ENCODE measurements around the gene COPS6.
A peak's percentile ranks its signal among the peaks of the same experiment; 100 is the strongest.

Gene COPS6

GRCh38 chr7:100101016-100101862 is 12.5 kb downstream of the COPS6 start, which contains the start of the genes AP4M1 and MCM7:
TSS of gene AP4M1 (plus strand) at chr7:100101643. CDS start at chr7:100101715, 72 bp downstream.
TSS of gene MCM7 (minus strand) at chr7:100101397. CDS start at chr7:100101294, 103 bp downstream.
- TF ChIP-seq CTCF (IDR thresholded peaks at IDR 0.05; ENCODE audit: borderline replicate concordance, insufficient read depth, low read depth, low read length) = no peak
- peak within 1 kb of the TSS; percentile 82 for H3K4me3 ChIP-seq (ENCODE audit: low read depth, low read length)

GRCh38 chr7:100102950-100103840 is 14.4 kb downstream of the COPS6 start:
- no peak for TF ChIP-seq CTCF (IDR thresholded peaks at IDR 0.05; ENCODE audit: borderline replicate concordance, insufficient read depth, low read depth, low read length)
- H3K4me3 ChIP-seq (ENCODE audit: low read depth, low read length) = no peak overlapping the region

DNA sequence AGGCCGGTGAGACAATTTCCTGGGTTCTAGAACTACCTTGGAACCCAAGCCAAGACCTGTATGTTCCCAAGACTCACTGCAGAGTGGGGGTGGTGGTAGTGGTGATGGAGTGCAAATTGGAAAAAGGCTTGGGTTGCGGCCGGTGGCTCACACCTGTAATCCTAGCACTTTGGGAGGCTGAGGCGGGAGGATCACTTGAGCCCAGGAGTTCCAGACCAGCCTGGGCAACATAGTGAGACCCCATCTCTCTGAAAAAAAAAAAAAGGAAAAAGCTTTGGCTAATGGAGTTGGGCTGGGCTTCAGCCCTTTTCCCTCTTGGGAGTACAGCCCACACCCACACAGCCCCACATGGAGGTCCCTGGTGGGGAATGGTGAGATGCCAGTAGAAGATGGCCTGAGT is 16.8 kb downstream of the COPS6 start:
- TF ChIP-seq CTCF (IDR thresholded peaks at IDR 0.05; ENCODE audit: borderline replicate concordance, insufficient read depth, low read depth, low read length) = no peak
- H3K4me3 ChIP-seq (ENCODE audit: low read depth, low read length) = no peak overlapping the region

GRCh38 chr7:100106633-100107032 is 17.9 kb downstream of the COPS6 start:
- no peak for TF ChIP-seq CTCF (IDR thresholded peaks at IDR 0.05; ENCODE audit: borderline replicate concordance, insufficient read depth, low read depth, low read length)

GRCh38 chr7:100107125-100107737 is 18.5 kb downstream of the COPS6 start:
- no peak for TF ChIP-seq CTCF (IDR thresholded peaks at IDR 0.05; ENCODE audit: borderline replicate concordance, insufficient read depth, low read depth, low read length)
- no peak overlapping the region for H3K4me3 ChIP-seq (ENCODE audit: low read depth, low read length)

More at GRCh38 chr7:100106633-100107032, 17.9 kb downstream of the COPS6 start:
- H3K4me3 ChIP-seq (ENCODE audit: low read depth, low read length) = no peak overlapping the region

GRCh38 chr7:100107890-100108289 is 19.1 kb downstream of the COPS6 start:
- TF ChIP-seq CTCF (IDR thresholded peaks at IDR 0.05; ENCODE audit: borderline replicate concordance, insufficient read depth, low read depth, low read length) = no peak

More at GRCh38 chr7:100107890-100108289, 19.1 kb downstream of the COPS6 start:
- H3K4me3 ChIP-seq (ENCODE audit: low read depth, low read length) = no peak overlapping the region

Measured in GM12875 (cell line).